H1 (cell line): Measurements from ENCODE around the gene SLC16A5.

Experiments used
- BCL11A ChIP-seq, 2 experiments: IDR thresholded peaks; one replicate each; pipeline ENCODE4 v1.6.1; 2011; ENCODE audit warnings: low read depth in 2 of 2, low read length in 2 of 2, mild to moderate bottlenecking in 2 of 2
- CEBPB ChIP-seq: IDR thresholded peaks from 2 replicates; pipeline ENCODE4 v1.6.1; 2012; ENCODE audit warnings: low read depth, low read length
- CTCF ChIP-seq, 3 experiments: IDR thresholded peaks; 1 replicate in 2 of 3; 2 replicates in 1 of 3; pipeline versions ENCODE4 v1.5.1 to v1.6.1; 2011; ENCODE audit warnings: low read length in 3 of 3, mild to moderate bottlenecking in 3 of 3, inconsistent platforms in 2 of 3, low read depth in 1 of 3, moderate library complexity in 1 of 3; ENCODE audit not compliant: insufficient read depth in 1 of 3; ENCODE audit errors: control extremely low read depth in 1 of 3
- EZH2 ChIP-seq: fragments of 200-600 bp; sonication (generic); IDR thresholded peaks from 2 replicates; pipeline ENCODE4 v1.7.1; 2012; ENCODE audit warnings: low read depth, mild to moderate bottlenecking, moderate library complexity, low read length, inconsistent platforms; ENCODE audit not compliant: severe bottlenecking
- JUND ChIP-seq: IDR thresholded peaks from 2 replicates; pipeline ENCODE4 v1.6.1; 2011; ENCODE audit warnings: mild to moderate bottlenecking, improper control_type of control experiment, low read length
- KDM5A ChIP-seq: fragments of 200-600 bp; IDR thresholded peaks from 2 replicates; pipeline ENCODE4 v1.7.1; 2012; ENCODE audit warnings: mild to moderate bottlenecking, low read length, inconsistent platforms, mixed read lengths
- POLR2A ChIP-seq, 2 experiments: IDR thresholded peaks; 1 replicate in 1 of 2; 2 replicates in 1 of 2; pipeline ENCODE4 v1.6.1; 2011; ENCODE audit warnings: low read depth in 2 of 2, low read length in 2 of 2, mild to moderate bottlenecking in 2 of 2; ENCODE audit errors: control extremely low read depth in 1 of 2
- POLR2AphosphoS5 ChIP-seq: IDR thresholded peaks from 2 replicates; pipeline ENCODE4 v1.6.1; 2011; ENCODE audit warnings: low read depth, low read length
- RFX5 ChIP-seq: IDR thresholded peaks from 2 replicates; pipeline ENCODE4 v1.6.1; 2011; ENCODE audit warnings: low read depth, low read length, improper control_type of control experiment, borderline replicate concordance
- SP1 ChIP-seq: IDR thresholded peaks from 2 replicates; pipeline ENCODE4 v1.6.1; 2011; ENCODE audit warnings: low read depth, low read length
- TAF1 ChIP-seq: IDR thresholded peaks from 2 replicates; pipeline ENCODE4 v1.6.1; 2011; ENCODE audit warnings: mild to moderate bottlenecking, low read depth, low read length
- TCF12 ChIP-seq: IDR thresholded peaks from 2 replicates; pipeline ENCODE4 v1.6.1; 2011; ENCODE audit warnings: low read depth, mild to moderate bottlenecking, low read length
- TF ChIP-seq, protein P1 (sequence below): IDR thresholded peaks from 2 replicates; pipeline ENCODE4 v1.6.1; 2012; ENCODE audit warnings: low read length, inconsistent platforms
- TF ChIP-seq, protein P2 (sequence below): IDR thresholded peaks from 2 replicates; pipeline ENCODE4 v1.6.1; 2012; ENCODE audit warnings: inconsistent platforms

DNA sequence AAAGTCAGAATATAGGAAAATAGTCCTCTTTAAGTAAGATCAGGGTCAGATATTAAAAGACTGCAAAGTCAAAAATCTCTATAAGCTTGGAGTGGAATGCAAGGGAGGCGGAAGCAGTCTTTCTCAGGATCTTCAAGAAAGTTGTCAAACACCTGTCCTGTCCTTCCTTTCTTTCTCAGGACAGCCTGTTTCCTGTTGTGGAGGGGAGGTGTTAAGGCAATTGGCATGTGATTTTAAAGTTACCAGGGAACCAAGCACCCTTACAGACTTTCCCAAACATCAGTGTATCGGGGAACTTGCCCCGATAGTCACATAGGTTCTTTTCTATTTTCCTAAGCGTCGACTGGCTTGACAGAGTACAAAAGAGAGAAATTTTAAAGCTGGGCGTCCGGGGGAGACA, 43.0 kb upstream of the SLC16A5 start:
- no peak for TF ChIP-seq CEBPB
- no peak for TF ChIP-seq KDM5A
- TF ChIP-seq CTCF (IDR thresholded peaks at IDR 0.05; ENCODE audit: control extremely low read depth in 1 of 3, insufficient read depth in 1 of 3, low read depth in 1 of 3, low read length in 3 of 3) = no peak
- no peak for TF ChIP-seq SP1
- no peak for TF ChIP-seq RFX5
- TF ChIP-seq POLR2AphosphoS5 = no peak
- TF ChIP-seq, protein P1, sequence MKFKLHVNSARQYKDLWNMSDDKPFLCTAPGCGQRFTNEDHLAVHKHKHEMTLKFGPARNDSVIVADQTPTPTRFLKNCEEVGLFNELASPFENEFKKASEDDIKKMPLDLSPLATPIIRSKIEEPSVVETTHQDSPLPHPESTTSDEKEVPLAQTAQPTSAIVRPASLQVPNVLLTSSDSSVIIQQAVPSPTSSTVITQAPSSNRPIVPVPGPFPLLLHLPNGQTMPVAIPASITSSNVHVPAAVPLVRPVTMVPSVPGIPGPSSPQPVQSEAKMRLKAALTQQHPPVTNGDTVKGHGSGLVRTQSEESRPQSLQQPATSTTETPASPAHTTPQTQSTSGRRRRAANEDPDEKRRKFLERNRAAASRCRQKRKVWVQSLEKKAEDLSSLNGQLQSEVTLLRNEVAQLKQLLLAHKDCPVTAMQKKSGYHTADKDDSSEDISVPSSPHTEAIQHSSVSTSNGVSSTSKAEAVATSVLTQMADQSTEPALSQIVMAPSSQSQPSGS = no peak
- no peak for TF ChIP-seq POLR2A (IDR thresholded peaks at IDR 0.05; ENCODE audit: control extremely low read depth in 1 of 2, low read depth in 2 of 2, low read length in 2 of 2)
- TF ChIP-seq TCF12 = no peak
- TF ChIP-seq TAF1 = no peak
- no peak for TF ChIP-seq EZH2
- TF ChIP-seq, protein P2, sequence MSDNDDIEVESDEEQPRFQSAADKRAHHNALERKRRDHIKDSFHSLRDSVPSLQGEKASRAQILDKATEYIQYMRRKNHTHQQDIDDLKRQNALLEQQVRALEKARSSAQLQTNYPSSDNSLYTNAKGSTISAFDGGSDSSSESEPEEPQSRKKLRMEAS = no peak
- no peak for TF ChIP-seq BCL11A (IDR thresholded peaks at IDR 0.05; ENCODE audit: low read depth in 2 of 2, low read length in 2 of 2)
- TF ChIP-seq JUND = no peak
